Measurements from ENCODE around the gene RNASE13.
"Not testable (repeated sequence)": the region's sequence is repeated elsewhere in the genome, so short reads cannot be mapped to it uniquely, and the experiment has no call there.

The RNASE13 gene

DNA sequence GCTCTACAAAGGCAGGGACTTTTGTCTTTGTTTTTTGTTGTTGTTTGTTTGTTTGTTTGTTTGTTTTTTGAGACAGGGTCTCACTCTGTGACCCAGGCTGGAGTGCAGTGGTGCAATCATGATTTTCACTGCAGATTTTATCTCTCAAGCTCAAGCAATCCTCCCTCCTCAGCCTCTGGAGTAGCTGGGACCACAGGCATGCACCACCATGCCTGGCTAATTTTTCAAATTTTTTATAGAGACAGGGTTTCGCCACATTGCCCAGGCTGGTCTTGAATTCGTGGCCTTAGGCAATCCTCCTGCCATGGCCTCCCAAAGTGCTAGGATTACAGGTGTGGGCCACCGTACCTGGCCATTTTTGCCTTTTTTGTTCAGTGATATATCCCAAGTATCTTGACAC, 6.3 kb upstream of the RNASE13 start:
- not testable (repeated sequence) for DNase-seq

DNA sequence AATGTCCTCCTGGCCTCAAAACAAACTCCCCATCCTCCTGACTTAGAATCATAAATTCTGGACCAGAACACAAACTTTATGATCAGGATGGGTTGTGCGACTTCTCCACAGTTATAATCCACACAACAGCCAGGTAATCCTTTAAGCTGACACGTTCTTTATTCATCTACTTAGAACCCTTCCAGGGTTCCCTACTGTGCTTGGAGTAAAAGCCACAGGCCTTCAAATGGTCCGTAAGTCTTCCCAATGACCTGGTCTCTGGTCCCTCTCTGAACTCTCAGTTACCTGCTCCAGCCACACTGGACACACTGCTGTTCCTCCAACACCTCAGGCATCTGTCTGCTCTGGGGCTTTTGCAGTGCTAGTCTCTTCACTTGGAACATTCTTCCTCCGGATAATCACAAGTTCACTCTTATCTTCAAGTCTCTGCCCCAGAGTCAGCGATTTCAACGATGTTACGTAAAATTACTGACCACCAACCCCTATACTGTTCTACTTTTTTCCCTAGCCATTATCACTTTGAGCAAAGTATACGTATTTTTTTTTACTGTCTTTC, 5.8 kb upstream of the RNASE13 start:
- no peak for DNase-seq

DNA sequence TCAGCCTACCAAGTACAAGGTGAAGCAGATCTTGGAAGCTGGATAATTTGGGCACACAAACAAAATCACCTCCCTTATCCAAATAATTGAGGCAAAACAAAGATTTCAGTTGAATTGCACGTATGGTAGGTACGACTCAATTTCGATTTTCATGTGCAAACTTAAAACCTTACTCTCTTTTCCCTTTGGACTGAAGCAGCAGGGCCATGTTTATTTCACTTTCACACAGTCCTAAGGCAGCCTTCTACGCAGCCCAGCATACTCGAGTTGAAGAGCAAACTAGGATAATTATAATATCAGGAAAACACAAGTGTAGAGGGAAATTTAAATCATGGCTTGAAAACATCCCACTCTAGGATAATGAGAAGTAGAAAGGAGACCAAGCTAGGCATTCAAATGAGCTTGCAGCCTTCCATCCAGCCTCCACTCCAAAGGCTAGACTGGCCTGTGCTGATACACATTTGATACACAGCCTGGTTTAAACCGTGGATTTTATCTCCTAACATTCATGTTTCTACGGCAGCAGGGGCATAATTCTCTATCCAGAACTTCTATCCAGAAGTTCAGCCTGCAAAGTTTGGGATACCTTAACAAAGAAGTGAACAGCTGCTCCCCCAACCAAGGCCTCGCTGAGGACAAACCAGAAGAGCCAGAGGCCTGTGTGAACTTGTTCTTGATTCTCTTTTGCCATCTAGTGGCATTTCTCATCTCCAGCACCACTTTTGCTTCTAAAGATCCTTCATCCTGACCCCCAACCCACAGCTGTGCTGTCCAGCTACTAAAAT, 5.2 kb upstream of the RNASE13 start:
- peak; percentile 73 for DNase-seq

DNA sequence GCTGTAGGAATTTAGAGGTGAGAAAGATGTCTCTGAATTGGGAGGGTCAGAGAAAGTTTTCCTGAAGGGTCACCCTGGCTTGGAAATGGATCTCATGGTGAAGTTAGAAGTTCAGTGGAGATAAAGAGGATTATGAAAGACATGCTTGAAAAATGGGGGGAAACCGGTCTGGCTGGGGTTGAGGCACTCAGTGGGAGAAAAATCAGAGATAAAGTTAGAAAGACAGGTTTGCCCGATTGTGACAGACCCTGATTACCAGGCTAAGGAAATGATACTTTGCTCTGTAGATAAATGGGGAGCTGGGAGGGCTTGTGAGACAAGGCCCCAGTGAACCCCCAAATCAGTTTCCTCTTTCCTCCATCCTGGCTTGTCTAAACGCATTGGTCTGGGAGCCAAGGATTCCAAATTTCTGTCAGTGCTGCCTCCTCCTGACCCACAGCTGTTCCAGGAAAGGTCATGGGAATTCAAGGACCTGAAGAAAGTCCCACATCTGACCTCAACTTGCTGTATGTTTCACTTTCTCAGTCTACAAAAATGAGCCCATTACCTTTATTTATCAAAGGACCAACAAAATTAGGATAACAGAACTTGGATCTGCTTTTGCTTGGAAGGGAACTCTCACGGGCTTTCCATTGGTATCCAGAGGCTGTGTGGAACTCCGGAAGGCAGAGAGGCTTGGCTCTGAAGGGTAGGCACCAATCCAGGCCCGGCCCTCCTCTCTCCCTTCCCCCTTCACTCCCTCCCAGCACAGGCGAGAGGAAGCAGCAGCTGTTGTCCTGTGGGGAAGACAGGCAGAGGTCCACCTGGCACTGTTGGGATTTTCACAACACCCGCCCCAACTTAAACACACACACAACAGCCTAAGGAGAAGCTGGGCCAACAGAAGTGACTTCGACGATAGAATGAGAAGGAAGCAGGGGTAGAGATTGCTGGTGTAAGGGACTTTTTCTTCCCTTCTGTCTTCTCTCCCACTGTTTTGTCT, 4.1 kb upstream of the RNASE13 start:
- no peak for DNase-seq

DNA sequence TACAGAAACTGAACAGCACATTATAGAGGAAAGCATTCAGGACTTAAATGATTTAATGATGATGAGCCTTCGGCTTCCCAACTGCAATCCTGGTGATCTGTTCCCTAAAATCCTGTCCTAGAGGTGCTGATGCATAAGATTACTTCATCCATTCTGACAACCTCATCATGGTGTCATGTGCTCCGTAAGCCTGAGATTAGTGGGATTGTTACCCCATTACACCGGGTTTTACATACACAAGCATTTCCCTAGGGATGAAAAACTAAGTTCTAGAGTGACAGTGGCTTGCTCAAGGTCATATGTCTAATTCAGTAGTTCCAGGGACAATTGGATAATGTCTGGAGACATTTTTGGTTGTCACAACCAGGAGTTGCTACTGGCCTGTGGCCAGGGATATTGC, 2.5 kb upstream of the RNASE13 start:
- DNase-seq = no peak

DNA sequence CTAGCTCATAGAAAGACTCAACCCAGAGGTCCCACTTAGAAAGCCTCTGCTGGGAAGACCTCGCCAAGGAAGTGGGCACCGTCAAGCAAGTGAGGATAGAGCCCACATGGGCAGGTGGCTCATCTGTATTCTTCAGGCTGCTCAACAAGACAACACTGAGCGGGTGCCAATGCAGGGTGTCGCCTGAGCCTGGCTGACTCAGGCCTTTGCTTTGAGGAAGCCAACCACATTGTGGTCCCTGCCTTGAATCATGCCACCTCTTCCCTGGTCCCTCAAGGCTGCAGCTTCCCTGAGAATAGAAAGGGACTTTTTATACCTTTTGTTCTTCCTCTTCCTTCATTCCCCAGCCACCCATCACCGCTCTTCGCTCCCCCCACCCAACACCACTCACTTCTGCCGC, 2.1 kb upstream of the RNASE13 start:
- no peak for DNase-seq

DNA sequence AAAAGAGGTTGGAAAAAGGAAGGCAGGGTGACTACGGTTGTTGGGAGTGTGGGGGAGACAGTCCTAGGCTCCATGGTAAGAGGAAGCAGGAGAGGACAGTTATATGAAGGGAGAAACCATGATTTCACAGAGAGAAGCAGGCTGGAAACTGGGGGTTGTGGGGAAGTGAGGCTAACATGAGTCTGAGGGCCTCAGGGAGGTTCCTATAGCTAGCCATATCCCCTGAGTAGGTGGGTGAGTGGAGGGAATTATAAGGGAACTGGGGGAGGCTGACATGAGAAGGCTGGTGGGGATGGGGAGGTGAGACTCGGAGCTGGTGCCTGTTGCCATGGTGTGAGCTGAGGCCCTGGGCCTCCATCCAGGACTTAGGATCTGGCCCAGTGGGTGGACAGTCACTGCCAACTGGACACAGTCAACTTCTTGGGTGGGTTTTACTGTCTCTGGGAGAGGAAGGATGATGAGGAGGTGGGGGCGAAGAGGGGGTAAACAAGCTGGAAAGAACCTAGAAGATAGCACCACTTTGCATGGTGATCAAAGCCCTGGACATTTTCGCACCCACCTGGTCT, 1.4 kb downstream of the RNASE13 start:
- no peak for DNase-seq

DNA sequence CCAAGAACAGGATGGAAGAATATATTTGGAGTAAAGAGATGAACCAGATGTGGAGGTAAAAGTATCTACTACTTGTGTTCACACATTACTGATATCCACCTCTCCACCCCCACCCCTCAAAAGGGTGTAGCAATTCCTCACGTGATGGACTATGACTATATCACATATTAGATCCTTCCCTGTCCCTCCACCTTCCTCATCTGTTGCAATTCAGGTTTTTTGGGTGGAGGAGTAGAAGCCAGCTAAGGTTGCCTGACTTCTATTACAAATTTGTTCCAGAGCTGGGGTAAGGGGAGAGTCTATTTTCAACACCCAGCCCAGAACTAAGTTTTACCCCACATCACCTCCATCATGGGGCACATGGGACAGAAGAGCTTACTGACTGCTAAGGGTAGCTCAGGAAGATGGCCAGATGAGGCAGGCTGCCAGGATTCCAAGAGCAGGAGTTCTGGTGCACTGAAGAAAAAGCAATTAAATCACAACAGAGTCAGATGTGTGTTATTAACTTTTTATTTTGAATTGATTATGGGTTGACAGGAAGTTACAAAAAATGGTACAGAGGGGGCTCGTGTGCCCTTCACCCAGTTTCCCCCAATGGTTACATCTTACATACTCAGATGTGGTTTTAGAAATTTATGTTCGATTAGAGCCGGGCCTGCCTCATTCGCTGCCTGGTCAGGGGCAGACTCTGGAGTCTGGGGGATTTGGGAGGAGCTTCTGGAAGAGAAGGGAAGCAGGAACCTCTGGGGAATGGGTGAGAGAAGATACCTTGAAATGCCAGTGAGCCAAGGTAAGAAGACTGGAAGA, 2.1 kb downstream of the RNASE13 start:
- DNase-seq = no peak

DNA sequence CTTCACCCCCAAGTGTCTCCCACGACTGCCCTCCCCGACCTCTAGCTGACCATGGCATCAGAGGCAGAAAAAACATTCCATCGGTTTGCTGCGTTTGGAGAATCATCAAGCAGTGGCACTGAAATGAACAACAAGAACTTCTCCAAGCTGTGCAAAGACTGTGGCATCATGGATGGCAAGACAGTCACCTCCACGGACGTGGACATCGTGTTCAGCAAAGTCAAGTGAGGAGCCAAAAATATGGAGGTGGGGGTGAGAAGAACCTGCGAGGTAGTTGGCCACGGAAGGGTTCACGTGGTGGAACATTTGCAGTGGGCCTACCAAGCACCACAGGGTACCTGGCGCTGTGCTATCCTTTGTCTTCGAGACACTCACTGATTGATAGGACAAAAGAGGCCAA, 4.1 kb downstream of the RNASE13 start:
- DNase-seq = peak; percentile 37

DNA sequence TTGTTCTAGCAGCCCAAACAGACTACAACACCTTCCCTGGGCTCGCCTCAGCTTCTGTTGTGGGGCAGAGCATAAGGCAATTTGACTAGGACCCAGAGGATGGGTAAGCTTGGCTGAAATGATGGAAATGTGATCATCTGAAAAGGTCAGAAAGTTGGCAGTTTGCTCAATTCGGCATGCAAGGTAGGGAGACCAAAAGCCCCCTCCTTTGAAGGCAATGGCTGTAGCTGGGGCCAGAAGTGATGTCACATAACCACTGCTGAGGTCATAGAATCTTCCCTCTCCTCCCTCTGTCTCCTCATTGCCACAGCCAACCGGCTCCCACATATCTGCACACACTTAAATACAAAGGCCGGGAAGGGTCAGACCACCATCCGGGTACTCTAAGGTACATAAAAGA, 4.7 kb downstream of the RNASE13 start, which contains the start of gene TPPP2:
Gene TPPP2 (plus strand): TSS at position 301 of the 400 bp plus-strand sequence. CDS start 365 bp downstream, outside the sequence.
- peak; percentile 7 for DNase-seq

DNA sequence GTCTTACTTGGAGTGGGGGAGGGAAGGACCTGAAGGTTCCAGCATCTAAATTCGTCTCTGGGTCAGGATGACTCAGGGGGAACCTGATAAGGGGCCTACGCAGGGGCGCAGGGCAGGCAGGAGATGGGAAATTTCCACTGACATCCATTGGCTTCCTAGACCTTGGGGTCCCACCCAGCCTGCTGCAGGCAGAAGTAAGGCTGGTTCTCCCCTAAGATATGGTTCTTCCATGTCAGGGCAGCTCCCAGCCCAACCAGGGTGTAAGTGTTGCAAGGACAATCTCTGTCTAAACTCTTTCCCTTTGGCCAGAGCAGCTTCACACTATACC, 7.7 kb downstream of the RNASE13 start:
- DNase-seq = peak; percentile 63

DNA sequence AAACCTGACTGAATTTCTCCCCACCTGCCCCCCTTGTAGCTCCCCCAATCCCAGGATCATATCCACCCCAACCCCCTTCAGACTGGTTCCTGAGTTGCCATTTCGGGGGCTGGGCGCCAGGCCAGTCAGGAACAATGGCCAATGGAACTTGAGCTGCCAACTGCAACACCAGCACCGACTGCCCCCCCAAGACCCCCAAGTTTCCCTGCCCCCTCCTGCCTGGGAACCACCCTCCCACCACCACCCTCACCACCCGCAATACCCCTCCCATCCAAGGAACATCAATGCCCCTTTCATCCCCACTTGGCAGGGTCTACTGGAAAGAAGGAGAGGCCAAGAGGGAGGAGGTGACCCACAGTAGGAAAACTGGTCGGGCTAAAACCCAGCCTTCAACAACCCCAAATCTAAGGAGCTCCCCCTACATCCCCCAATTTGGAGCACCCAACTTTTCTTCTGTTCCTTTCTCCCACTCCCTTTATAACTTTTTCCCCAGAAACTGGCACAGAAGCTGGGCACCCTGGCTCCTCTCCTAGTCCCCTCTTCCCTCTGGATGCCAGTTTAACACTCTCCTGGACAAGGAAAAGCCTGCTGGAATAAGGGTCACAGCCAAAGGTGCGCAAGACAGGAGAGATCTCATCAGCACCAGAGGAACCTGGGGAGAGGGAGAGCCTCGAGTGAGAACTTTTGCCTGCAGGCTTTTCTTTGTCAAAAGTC, 8.2 kb downstream of the RNASE13 start:
- DNase-seq = no peak

DNA sequence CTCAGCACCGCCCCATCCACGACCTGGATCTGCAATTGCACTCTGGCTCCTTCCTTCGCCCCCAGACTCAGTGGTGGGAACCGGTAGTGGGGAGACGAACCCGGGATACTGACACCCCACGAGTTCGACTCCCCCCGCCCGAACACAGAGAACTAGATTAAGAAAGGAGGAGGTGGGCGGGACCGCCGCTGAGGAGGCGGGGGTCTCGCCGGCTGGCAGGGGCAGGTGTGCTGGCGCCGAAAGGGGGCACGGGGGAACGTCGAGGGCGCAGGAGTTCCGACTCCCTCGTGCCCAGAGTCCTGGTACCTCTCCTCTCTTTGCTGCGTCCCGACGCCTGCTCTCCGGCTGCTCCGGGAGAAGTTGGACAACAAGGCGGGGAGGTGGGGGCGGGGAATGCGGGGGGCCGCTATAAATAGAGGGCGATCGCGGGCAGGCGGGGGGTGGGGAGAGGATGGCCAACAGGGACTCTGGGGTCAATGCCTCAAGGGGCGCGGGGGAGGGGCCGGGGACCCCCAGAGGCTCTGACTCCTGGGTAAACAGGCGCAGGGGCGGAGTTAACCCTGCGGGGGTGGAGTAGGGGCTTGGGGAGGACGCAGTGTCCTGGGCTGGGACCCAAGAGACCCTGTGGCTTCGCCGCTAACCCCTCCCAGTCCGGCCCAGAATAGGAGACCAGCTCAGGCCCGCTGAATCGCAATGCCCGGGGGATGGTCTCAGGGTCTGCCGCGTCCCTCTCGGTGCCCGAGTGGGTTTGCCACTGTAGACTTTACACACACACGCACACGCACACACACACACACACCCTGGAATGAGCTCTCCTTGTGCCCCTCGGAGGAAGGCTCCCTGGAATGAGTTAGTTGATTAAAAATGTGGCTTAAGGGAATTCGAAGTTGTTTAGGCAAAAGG, 9.0 kb downstream of the RNASE13 start:
- DNase-seq = peak; percentile 75

DNA sequence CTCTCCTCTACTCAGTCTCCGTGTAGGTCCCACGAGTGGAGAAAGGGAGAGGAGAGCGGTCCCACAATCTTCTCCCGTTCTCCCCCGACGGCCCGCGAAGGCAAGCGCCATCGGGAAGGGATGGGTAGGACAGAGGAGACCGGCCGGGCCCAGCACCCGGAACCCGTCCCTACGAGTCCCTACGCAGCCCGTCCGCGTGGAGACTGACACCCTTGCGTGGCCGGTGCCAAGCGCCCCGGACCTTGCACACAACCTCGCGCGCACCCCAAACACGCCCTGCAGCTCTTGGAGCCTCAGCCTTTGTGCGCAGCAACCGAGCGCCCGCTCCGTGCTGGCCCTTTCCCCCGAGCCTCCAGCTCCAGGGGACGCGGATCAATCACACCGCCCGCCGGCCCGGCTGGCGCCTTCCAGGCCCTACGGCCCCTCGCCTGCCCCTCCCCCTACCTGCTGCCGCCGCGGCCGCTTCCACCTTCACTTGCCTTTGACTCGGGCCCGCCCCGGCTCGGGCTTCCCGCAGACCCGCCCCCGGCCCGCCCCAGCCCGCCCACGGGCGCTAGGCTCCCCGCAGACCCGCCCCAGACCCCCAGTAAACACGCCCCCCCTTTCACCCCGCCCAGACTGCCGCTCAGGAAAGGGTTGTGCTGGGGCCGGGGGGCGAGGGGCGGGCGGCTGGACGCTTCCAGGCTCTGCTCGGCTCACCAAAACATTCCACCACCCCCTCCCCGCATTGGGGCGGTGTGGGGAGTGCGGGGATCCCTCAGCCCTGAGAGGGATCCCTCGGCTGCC, 9.8 kb downstream of the RNASE13 start, which contains the start of gene NDRG2:
Gene NDRG2 (minus strand): TSS at position 477 of the 786 bp plus-strand sequence. CDS start 1,746 bp downstream, outside the sequence.
- peak; percentile 95 for DNase-seq

DNA sequence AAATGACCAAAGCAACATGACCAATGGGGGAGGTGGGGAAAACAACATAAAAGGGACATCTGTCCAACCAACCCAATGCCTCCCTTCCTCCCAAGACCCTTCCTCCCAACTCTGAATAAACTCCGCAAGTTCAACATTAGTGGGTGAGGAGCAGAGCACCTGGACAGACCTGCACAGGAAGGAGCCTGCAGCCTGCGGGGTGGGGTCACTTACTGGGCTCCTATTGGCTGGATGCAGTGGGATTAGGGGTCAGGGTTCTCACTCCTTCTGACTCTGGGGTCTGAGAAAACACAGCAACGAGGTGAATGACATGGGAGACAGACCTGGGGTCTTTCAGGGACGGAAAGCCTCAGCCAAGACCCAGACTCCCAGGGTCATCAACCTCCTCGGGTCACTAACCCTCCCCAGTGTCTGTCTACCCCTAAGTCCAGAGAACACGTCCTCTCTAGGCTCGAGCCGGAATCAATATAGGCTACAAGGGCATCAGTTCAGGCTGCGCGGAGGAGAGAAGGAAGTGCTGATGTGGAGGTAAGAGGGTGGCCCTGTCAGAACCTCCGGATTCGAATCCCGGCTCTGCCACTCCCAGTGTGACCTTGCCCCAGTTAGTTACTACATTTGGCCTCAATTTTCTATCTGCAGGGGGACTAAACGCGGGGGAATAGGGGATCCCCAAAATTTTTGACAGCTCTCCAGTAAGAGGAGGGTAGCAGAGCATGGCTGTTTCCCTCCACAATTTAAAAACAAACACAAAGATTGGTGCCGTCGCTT, 10.6 kb downstream of the RNASE13 start:
- DNase-seq = peak; percentile 61

DNA sequence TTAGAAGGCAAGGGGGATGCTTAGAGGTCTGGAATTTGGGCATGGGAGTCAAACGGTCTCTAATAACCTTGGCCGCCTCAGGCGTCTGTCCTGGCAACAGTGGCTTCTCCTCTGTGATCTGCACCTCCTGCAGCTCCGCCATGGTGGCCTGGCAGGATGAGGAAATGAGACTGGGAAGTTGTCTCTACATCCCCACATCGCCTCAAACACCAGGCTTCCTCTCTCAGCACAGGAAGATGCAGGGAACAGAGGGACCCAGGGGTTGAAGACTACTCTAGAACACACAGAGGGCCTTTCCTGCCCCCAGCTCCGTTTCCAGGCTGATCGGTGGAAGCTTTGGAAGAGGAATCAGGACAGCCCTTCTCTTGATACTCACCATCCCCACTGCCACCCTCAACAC, 11.4 kb downstream of the RNASE13 start:
- DNase-seq = peak; percentile 47

DNA sequence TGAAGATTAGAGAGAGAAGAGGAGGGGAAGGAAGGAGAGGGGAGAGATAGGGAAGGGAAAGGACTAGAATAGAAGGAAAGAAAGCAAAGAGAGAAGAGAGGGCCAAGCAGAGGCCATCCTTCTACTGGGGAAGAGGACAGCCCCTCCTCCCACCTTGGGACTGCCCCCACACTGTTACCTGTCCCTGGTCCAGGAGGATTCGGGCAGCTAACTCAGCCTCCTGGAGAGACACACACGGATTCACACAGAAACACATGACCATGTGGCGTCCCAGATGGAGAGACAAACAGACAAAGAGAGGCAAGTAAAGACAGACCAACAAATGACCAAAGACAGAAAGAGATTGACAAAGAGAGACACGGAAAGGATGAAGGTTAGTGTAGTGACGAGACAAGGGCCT, 11.9 kb downstream of the RNASE13 start:
- peak; percentile 32 for DNase-seq

DNA sequence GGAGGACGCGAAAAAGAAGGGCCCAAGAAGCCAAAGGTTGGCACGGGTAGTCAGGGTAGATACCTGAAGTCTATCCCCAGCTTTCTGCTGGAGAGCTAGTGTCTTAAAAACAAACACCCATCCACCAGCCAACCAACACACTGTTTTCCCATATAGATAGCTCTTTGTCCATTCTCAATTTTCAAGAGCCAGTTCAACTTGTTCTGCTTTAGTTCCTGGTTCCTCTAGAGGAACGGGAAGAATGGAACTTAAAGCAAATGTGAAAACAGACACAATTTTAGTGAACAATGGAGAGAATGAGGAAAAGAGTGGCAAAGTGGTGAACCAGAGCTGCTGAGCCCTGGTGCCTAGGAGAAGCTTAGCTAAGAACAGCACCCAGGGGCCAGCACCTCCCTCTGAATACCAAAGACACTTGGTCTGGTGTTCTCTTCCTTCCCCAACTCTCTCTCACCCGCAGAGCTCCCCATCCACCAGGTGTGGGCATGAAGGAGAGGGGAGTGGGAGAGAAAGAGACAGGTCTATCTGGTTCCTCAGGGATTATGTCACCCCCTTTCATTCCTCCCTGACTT, 13.5 kb downstream of the RNASE13 start:
- DNase-seq = no peak

Data from islet precursor cell (in vitro differentiated cells).